Measurements from ENCODE around the gene MBOAT7. TPM values are rescaled to one million over a fixed set of nuclear protein-coding genes. Genes with fewer than 3 reads are reported as not detected.

MBOAT7 gene
- total RNA-seq, 4 donors from 2014 or later = 5.3 to 47.8 (median 19.2) TPM

DNA sequence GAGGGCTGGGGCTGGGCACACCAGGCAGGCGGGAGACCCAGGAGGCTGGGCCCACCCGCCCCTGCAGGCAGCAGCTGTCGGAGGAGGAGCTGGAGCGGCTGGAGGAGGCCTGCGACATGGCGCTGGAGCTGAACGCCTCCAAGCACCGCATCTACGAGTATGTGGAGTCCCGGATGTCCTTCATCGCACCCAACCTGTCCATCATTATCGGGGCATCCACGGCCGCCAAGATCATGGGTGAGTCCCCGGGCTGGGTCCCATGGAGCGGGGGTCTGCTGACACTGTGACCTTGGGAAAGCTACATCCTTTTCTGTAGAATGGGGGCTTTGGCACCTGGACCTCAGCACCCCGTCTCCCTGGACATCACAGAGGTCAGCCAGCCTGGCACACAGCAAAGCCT lies 65.7 kb downstream of the MBOAT7 start:
- no peak for TF ChIP-seq POLR2A (IDR thresholded peaks at IDR 0.05)
- TF ChIP-seq, protein P1, sequence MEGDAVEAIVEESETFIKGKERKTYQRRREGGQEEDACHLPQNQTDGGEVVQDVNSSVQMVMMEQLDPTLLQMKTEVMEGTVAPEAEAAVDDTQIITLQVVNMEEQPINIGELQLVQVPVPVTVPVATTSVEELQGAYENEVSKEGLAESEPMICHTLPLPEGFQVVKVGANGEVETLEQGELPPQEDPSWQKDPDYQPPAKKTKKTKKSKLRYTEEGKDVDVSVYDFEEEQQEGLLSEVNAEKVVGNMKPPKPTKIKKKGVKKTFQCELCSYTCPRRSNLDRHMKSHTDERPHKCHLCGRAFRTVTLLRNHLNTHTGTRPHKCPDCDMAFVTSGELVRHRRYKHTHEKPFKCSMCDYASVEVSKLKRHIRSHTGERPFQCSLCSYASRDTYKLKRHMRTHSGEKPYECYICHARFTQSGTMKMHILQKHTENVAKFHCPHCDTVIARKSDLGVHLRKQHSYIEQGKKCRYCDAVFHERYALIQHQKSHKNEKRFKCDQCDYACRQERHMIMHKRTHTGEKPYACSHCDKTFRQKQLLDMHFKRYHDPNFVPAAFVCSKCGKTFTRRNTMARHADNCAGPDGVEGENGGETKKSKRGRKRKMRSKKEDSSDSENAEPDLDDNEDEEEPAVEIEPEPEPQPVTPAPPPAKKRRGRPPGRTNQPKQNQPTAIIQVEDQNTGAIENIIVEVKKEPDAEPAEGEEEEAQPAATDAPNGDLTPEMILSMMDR (IDR thresholded peaks at IDR 0.05) = no peak
- no peaks in the 10 kb centered on the region for H3K9me3 ChIP-seq
- no peaks in the 10 kb centered on the region for H3K4me1 ChIP-seq
- DNase-seq = no peak
- H3K4me3 ChIP-seq = no peak overlapping the region
- H3K27ac ChIP-seq = no peak overlapping the region
- intact Hi-C loops (cut with DNase I; ENCODE audit: low total_unique reads) = no loop called here
- H3K36me3 ChIP-seq = no peaks in the 10 kb centered on the region
- no peaks in the 10 kb centered on the region for H3K27me3 ChIP-seq

Other genes starting within 250 kb of the MBOAT7 start
- gene CACNG8, start 226.6 kb downstream of the MBOAT7 start, total RNA-seq = under 1 TPM in 2 of 4 donors, not detected in 2; 0.21 to 0.24 TPM
- gene CACNG6, start 197.9 kb downstream of the MBOAT7 start, total RNA-seq = 1 to 10 TPM in 1 of 4 donors, under 1 TPM in 1, not detected in 2; 0.55 to 1.7 TPM
- not detected for gene VSTM1, start 125.7 kb downstream of the MBOAT7 start, total RNA-seq
- gene TARM1, start 108.2 kb downstream of the MBOAT7 start, total RNA-seq = not detected
- gene OSCAR, start 88.8 kb downstream of the MBOAT7 start, total RNA-seq = 1 to 10 TPM in 1 of 4 donors, under 1 TPM in 1, not detected in 2; 0.91 to 6.5 TPM
- 10 to 100 TPM in 1 of 4 donors, 1 to 10 TPM in 2, not detected in 1; 4.7 to 65.8 (median 5.5) TPM for gene NDUFA3, start 86.7 kb downstream of the MBOAT7 start, total RNA-seq
- gene TFPT, start 73.9 kb downstream of the MBOAT7 start, total RNA-seq = 10 to 100 TPM in 2 of 4 donors, 1 to 10 TPM in 1, under 1 TPM in 1; 0.88 to 37.1 (median 9.9) TPM
- 10 to 100 TPM; 17.9 to 97.3 (median 52.6) TPM for gene PRPF31, start 73.8 kb downstream of the MBOAT7 start, total RNA-seq
- 10 to 100 TPM in 2 of 4 donors, 1 to 10 TPM in 1, under 1 TPM in 1; 0.88 to 41.6 (median 9.9) TPM for gene CNOT3, start 51.8 kb downstream of the MBOAT7 start, total RNA-seq
- gene LENG1, start 29.9 kb downstream of the MBOAT7 start, total RNA-seq = 10 to 100 TPM in 2 of 4 donors, 1 to 10 TPM in 2; 3.7 to 52.8 (median 23.8) TPM
- gene TMC4, start 16.4 kb downstream of the MBOAT7 start, total RNA-seq = 10 to 100 TPM in 1 of 4 donors, 1 to 10 TPM in 2, not detected in 1; 1.3 to 31.0 (median 3.0) TPM
- gene TSEN34, start 1.7 kb upstream of the MBOAT7 start, total RNA-seq = 10 to 100 TPM; 13.1 to 66.4 (median 32.2) TPM
- 1,000 to 10,000 TPM; 1,240 to 3,586 (median 2,088) TPM for gene RPS9, start 11.3 kb upstream of the MBOAT7 start, total RNA-seq
- 1 to 10 TPM in 2 of 4 donors, not detected in 2; 3.0 to 5.3 TPM for gene LILRB3, start 33.4 kb upstream of the MBOAT7 start, total RNA-seq
- gene LILRA6, start 53.2 kb upstream of the MBOAT7 start, total RNA-seq = 1 to 10 TPM in 2 of 4 donors, not detected in 2; 1.0 to 1.7 TPM
- 1 to 10 TPM in 3 of 4 donors, not detected in 1; 3.2 to 3.7 (median 3.7) TPM for gene LILRB5, start 67.7 kb upstream of the MBOAT7 start, total RNA-seq
- gene LILRB2, start 91.5 kb upstream of the MBOAT7 start, total RNA-seq = 1 to 10 TPM in 3 of 4 donors, under 1 TPM in 1; 0.41 to 4.2 (median 1.7) TPM
- 1 to 10 TPM in 2 of 4 donors, under 1 TPM in 1, not detected in 1; 0.35 to 9.7 (median 2.8) TPM for gene LILRA5, start 123.6 kb upstream of the MBOAT7 start, total RNA-seq
- gene LILRA4, start 149.6 kb upstream of the MBOAT7 start, total RNA-seq = not detected
- 10 to 100 TPM in 2 of 4 donors, 1 to 10 TPM in 2; 1.0 to 64.7 (median 9.5) TPM for gene LAIR1, start 175.4 kb upstream of the MBOAT7 start, total RNA-seq
- gene TTYH1, start 225.9 kb upstream of the MBOAT7 start, total RNA-seq = 10 to 100 TPM in 1 of 4 donors, 1 to 10 TPM in 1, not detected in 2; 1.9 to 10.2 TPM